ENCODE results near the gene NACC1. TPM values are rescaled to one million over a fixed set of nuclear protein-coding genes. Genes with fewer than 3 reads are reported as not detected.

The NACC1 gene
- total and polyA plus RNA-seq, 11 donors: 28.7 to 88.2 (median 42.0) TPM

GRCh38 chr19:13189600-13189999 is 71.5 kb downstream of the NACC1 start:
- intact Hi-C loops (cut with DNase I): no loop called here
- no peak overlapping the region for H3K4me3 ChIP-seq

More at GRCh38 chr19:13189600-13189999, 71.5 kb downstream of the NACC1 start:
- no peak for ATAC-seq
- no peak overlapping the region for H3K27ac ChIP-seq
- H3K36me3 ChIP-seq: no peaks in the 10 kb centered on the region
- 88 to 89% (median 88%) methylated on average over 4 of the region's 4 CpGs for WGBS, 4 donors
- no peak for DNase-seq
- H3K27me3 ChIP-seq: no peaks in the 10 kb centered on the region
- no peaks in the 10 kb centered on the region for H3K9me3 ChIP-seq
- TF ChIP-seq POLR2A (IDR thresholded peaks at IDR 0.05) (no peak), CTCF (IDR thresholded peaks at IDR 0.05) (no peak)
- peaks cover 0 to 14% (median 0%) of the 10 kb centered on the region in 12 donors for H3K4me1 ChIP-seq

Other genes with a start within 250 kb of the NACC1 start
- 10 to 100 TPM; 15.9 to 41.1 (median 23.3) TPM for gene DNASE2, start 236.8 kb upstream of the NACC1 start, total RNA-seq
- gene DNASE2, start 236.8 kb upstream of the NACC1 start, polyA plus RNA-seq: 10 to 100 TPM; 11.7 to 31.7 TPM
- gene KLF1, start 231.1 kb upstream of the NACC1 start, total RNA-seq: under 1 TPM in 2 of 9 donors, not detected in 7; 0.19 to 0.25 TPM
- gene KLF1, start 231.1 kb upstream of the NACC1 start, polyA plus RNA-seq: not detected
- gene GCDH, start 227.1 kb upstream of the NACC1 start, total RNA-seq: 100 to 1,000 TPM in 1 of 9 donors, 10 to 100 TPM in 8; 29.8 to 105 (median 46.7) TPM
- 100 to 1,000 TPM in 1 of 2 donors, 10 to 100 TPM in 1; 28.7 to 107 TPM for gene GCDH, start 227.1 kb upstream of the NACC1 start, polyA plus RNA-seq
- under 1 TPM in 1 of 9 donors, not detected in 8; 0.24 TPM for gene SYCE2, start 199.0 kb upstream of the NACC1 start, total RNA-seq
- gene SYCE2, start 199.0 kb upstream of the NACC1 start, polyA plus RNA-seq: under 1 TPM in 1 of 2 donors, not detected in 1; 0.06 TPM
- 10 to 100 TPM; 35.0 to 49.6 (median 40.6) TPM for gene FARSA, start 184.6 kb upstream of the NACC1 start, total RNA-seq
- gene FARSA, start 184.6 kb upstream of the NACC1 start, polyA plus RNA-seq: 100 to 1,000 TPM in 1 of 2 donors, 10 to 100 TPM in 1; 37.3 to 104 TPM
- 100 to 1,000 TPM; 231 to 816 (median 380) TPM for gene CALR, start 179.7 kb upstream of the NACC1 start, total RNA-seq
- gene CALR, start 179.7 kb upstream of the NACC1 start, polyA plus RNA-seq: 100 to 1,000 TPM; 227 to 771 TPM
- 100 to 1,000 TPM; 130 to 272 (median 161) TPM for gene RAD23A, start 172.4 kb upstream of the NACC1 start, total RNA-seq
- 100 to 1,000 TPM; 186 to 212 TPM for gene RAD23A, start 172.4 kb upstream of the NACC1 start, polyA plus RNA-seq
- 10 to 100 TPM; 17.2 to 63.6 (median 27.2) TPM for gene GADD45GIP1, start 161.0 kb upstream of the NACC1 start, total RNA-seq
- 100 to 1,000 TPM in 1 of 2 donors, 10 to 100 TPM in 1; 64.9 to 119 TPM for gene GADD45GIP1, start 161.0 kb upstream of the NACC1 start, polyA plus RNA-seq
- 10 to 100 TPM in 4 of 9 donors, 1 to 10 TPM in 5; 2.9 to 13.6 (median 9.0) TPM for gene DAND5, start 148.7 kb upstream of the NACC1 start, total RNA-seq
- gene DAND5, start 148.7 kb upstream of the NACC1 start, polyA plus RNA-seq: 1 to 10 TPM; 1.4 to 4.7 TPM
- 100 to 1,000 TPM in 8 of 9 donors, 10 to 100 TPM in 1; 81.4 to 147 (median 122) TPM for gene NFIX, start 122.8 kb upstream of the NACC1 start, total RNA-seq
- 10 to 100 TPM; 42.1 to 55.2 TPM for gene NFIX, start 122.8 kb upstream of the NACC1 start, polyA plus RNA-seq
- 10 to 100 TPM in 3 of 9 donors, 1 to 10 TPM in 6; 5.2 to 19.1 (median 8.3) TPM for gene LYL1, start 15.4 kb upstream of the NACC1 start, total RNA-seq
- gene LYL1, start 15.4 kb upstream of the NACC1 start, polyA plus RNA-seq: 1 to 10 TPM; 7.7 to 8.4 TPM
- gene TRMT1, start 1.5 kb upstream of the NACC1 start, total RNA-seq: 10 to 100 TPM; 15.1 to 22.6 (median 16.2) TPM
- gene TRMT1, start 1.5 kb upstream of the NACC1 start, polyA plus RNA-seq: 10 to 100 TPM; 26.4 to 32.4 TPM
- 10 to 100 TPM; 24.0 to 48.8 (median 35.8) TPM for gene STX10, start 32.1 kb downstream of the NACC1 start, total RNA-seq
- 10 to 100 TPM; 52.5 to 64.7 TPM for gene STX10, start 32.1 kb downstream of the NACC1 start, polyA plus RNA-seq
- gene IER2, start 32.1 kb downstream of the NACC1 start, total RNA-seq: 100 to 1,000 TPM in 1 of 9 donors, 10 to 100 TPM in 8; 17.6 to 101 (median 29.1) TPM
- 10 to 100 TPM; 21.8 to 35.7 TPM for gene IER2, start 32.1 kb downstream of the NACC1 start, polyA plus RNA-seq

Data from heart left ventricle (tissue), 16 donors.